H9 (cell line): ENCODE measurements around the gene BIRC5. TPM values are rescaled to one million over a fixed set of nuclear protein-coding genes. Genes with fewer than 3 reads are reported as not detected.

Experiments
- DNase-seq: peaks from one replicate; pipeline ENCODE4 v3.0.0-alpha.2; 2017
- H2AFZ ChIP-seq: one replicate; pipeline ENCODE4 v1.6.1; 2013; ENCODE audit warnings: mild to moderate bottlenecking, low read length, control low read depth, moderate library complexity
- H2AK5ac ChIP-seq: 2 replicates; pipeline ENCODE4 v1.6.1; 2013; ENCODE audit warnings: low read length, control low read depth, mixed read lengths; ENCODE audit not compliant: insufficient read length
- H2BK120ac ChIP-seq: one replicate; pipeline ENCODE4 v1.6.1; 2013; ENCODE audit warnings: low read depth, mild to moderate bottlenecking, low read length, control low read depth, inconsistent platforms; ENCODE audit not compliant: poor library complexity, severe bottlenecking
- H2BK12ac ChIP-seq: 2 replicates; pipeline ENCODE4 v1.6.1; 2013; ENCODE audit warnings: low read length, control low read depth, mixed read lengths, low read depth; ENCODE audit not compliant: insufficient read length
- H2BK15ac ChIP-seq: 2 replicates; pipeline ENCODE4 v1.6.1; 2013; ENCODE audit warnings: low read depth, low read length, control low read depth
- H2BK20ac ChIP-seq: one replicate; pipeline ENCODE4 v1.6.1; 2013; ENCODE audit warnings: low read depth, mild to moderate bottlenecking, low read length, control low read depth, inconsistent platforms; ENCODE audit not compliant: poor library complexity, severe bottlenecking
- H2BK5ac ChIP-seq: 2 replicates; pipeline ENCODE4 v1.6.1; 2013; ENCODE audit warnings: low read length, control low read depth, mixed read lengths; ENCODE audit not compliant: insufficient read length
- H3K14ac ChIP-seq: 2 replicates; pipeline ENCODE4 v1.6.1; 2013; ENCODE audit warnings: low read length, control low read depth; ENCODE audit not compliant: insufficient read depth
- H3K18ac ChIP-seq: 2 replicates; pipeline ENCODE4 v1.6.1; 2013; ENCODE audit warnings: low read depth, mild to moderate bottlenecking, mixed read lengths, low read length, control low read depth; ENCODE audit not compliant: insufficient read length
- H3K23ac ChIP-seq: 2 replicates; pipeline ENCODE4 v1.6.1; 2013; ENCODE audit warnings: low read length, control low read depth, mixed read lengths, low read depth; ENCODE audit not compliant: insufficient read length
- H3K23me2 ChIP-seq: 2 replicates; pipeline ENCODE4 v1.6.1; 2013; ENCODE audit warnings: low read depth, mild to moderate bottlenecking, mixed read lengths, low read length, control low read depth; ENCODE audit not compliant: insufficient read length, poor library complexity, severe bottlenecking
- H3K27ac ChIP-seq: 2 replicates; pipeline ENCODE4 v1.5.1; 2013; ENCODE audit warnings: low read length, control low read depth, mixed read lengths, low read depth; ENCODE audit not compliant: insufficient read length
- H3K27me3 ChIP-seq: 2 replicates; pipeline ENCODE4 v1.6.1; 2013; ENCODE audit warnings: low read length, control low read depth, inconsistent platforms; ENCODE audit not compliant: insufficient read depth
- H3K4ac ChIP-seq: 2 replicates; pipeline ENCODE4 v1.6.1; 2013; ENCODE audit warnings: low read depth, mild to moderate bottlenecking, control low read depth, inconsistent platforms, low read length, moderate library complexity
- H3K4me1 ChIP-seq: 2 replicates; pipeline ENCODE4 v1.6.1; 2013; ENCODE audit warnings: low read length, control low read depth, inconsistent platforms; ENCODE audit not compliant: insufficient read depth
- H3K4me2 ChIP-seq: 2 replicates; pipeline ENCODE4 v1.6.1; 2013; ENCODE audit warnings: low read length, control low read depth, mixed read lengths; ENCODE audit not compliant: insufficient read length, insufficient read depth
- H3K56ac ChIP-seq: 2 replicates; pipeline ENCODE4 v1.6.1; 2013; ENCODE audit warnings: low read depth, mild to moderate bottlenecking, mixed read lengths, low read length, control low read depth; ENCODE audit not compliant: insufficient read length
- H3K79me1 ChIP-seq: 2 replicates; pipeline ENCODE4 v1.6.1; 2013; ENCODE audit warnings: low read depth, mild to moderate bottlenecking, moderate library complexity, low read length, control low read depth, inconsistent platforms; ENCODE audit not compliant: insufficient read depth, poor library complexity, severe bottlenecking
- H3K79me2 ChIP-seq: 2 replicates; pipeline ENCODE4 v1.6.1; 2013; ENCODE audit warnings: low read length, control low read depth, inconsistent platforms; ENCODE audit not compliant: insufficient read depth
- H3K9ac ChIP-seq: 2 replicates; pipeline ENCODE4 v1.6.1; 2013; ENCODE audit warnings: low read length, control low read depth, mixed read lengths; ENCODE audit not compliant: insufficient read length; ENCODE audit errors: extremely low read depth
- H3K9me3 ChIP-seq: one replicate; pipeline ENCODE4 v1.6.1; 2013; ENCODE audit warnings: low read depth, low read length, inconsistent platforms; ENCODE audit not compliant: control insufficient read depth
- H3T11ph ChIP-seq: one replicate; pipeline ENCODE4 v1.6.1; 2013; ENCODE audit warnings: mild to moderate bottlenecking, low read length, control low read depth, inconsistent platforms
- H4K20me1 ChIP-seq: one replicate; pipeline ENCODE4 v1.6.1; 2013; ENCODE audit not compliant: control insufficient read depth, insufficient read length, insufficient read depth
- H4K5ac ChIP-seq: 2 replicates; pipeline ENCODE4 v1.6.1; 2013; ENCODE audit warnings: low read depth, mild to moderate bottlenecking, mixed read lengths, low read length, control low read depth; ENCODE audit not compliant: insufficient read length
- H4K8ac ChIP-seq: replicated peaks from 2 replicates; pipeline ENCODE4 v1.6.1; 2013; ENCODE audit warnings: low read length, control low read depth, mixed read lengths, low read depth; ENCODE audit not compliant: insufficient read length
- H4K91ac ChIP-seq: 2 replicates; pipeline ENCODE4 v1.6.1; 2013; ENCODE audit warnings: low read depth, mild to moderate bottlenecking, moderate library complexity, mixed read lengths, low read length, control low read depth; ENCODE audit not compliant: insufficient read length
- H3K27ac Mint-ChIP-seq, 3 experiments: 2 replicates in 2 of 3; 3 replicates in 1 of 3; pipeline ENCODE4 v1.8.0; 2020 to 2021; ENCODE audit warnings: mixed read lengths in 3 of 3, mild to moderate bottlenecking in 1 of 3, moderate library complexity in 1 of 3
- H3K27me3 Mint-ChIP-seq: 2 replicates; pipeline ENCODE4 v1.8.0; 2021; ENCODE audit warnings: low read depth, mild to moderate bottlenecking, moderate library complexity, mixed read lengths
- H3K36me3 Mint-ChIP-seq, 3 experiments: 2 replicates in 2 of 3; 3 replicates in 1 of 3; pipeline ENCODE4 v1.8.0; 2020 to 2021; ENCODE audit warnings: low read depth in 3 of 3, mixed read lengths in 3 of 3; ENCODE audit not compliant: insufficient read depth in 1 of 3
- H3K4me1 Mint-ChIP-seq, 2 experiments: 2 replicates each; pipeline ENCODE4 v1.8.0; 2020; ENCODE audit warnings: mixed read lengths in 2 of 2
- H3K4me3 Mint-ChIP-seq, 2 experiments: 2 replicates in 1 of 2; 3 replicates in 1 of 2; pipeline ENCODE4 v1.8.0; 2020 to 2021; ENCODE audit warnings: mild to moderate bottlenecking in 2 of 2, mixed read lengths in 2 of 2, moderate library complexity in 1 of 2
- H3K9me3 Mint-ChIP-seq, 2 experiments: 2 replicates in 1 of 2; 3 replicates in 1 of 2; pipeline ENCODE4 v1.8.0; 2020; ENCODE audit warnings: mild to moderate bottlenecking in 2 of 2, mixed read lengths in 2 of 2, moderate library complexity in 1 of 2
- CTCF ChIP-seq: fragments of 200-600 bp; sonication (generic); conservative IDR thresholded peaks from 3 replicates; pipeline ENCODE4 v1.8.0; 2021; ENCODE audit warnings: antibody characterized with exemption, mild to moderate bottlenecking
- WGBS: extraction: QIAGEN DNeasy Blood & Tissue Kit; methylation state at CpG from one replicate; pipeline ENCODE4 v1.1.7; 2013; ENCODE audit warnings: missing lambda C conversion rate, low lambda C conversion rate, mixed read lengths; ENCODE audit not compliant: insufficient read length; ENCODE audit errors: extremely low coverage; 5-methylcytosine and 5-hydroxymethylcytosine counted together
- total RNA-seq: library from RNA; stranded (reverse); gene quantifications from 2 replicates; pipeline ENCODE4 v1.2.1, GENCODE V29; 2021

Gene BIRC5
- total RNA-seq, 1 experiment from 2014 or later = 97.8 TPM

- H3K9ac ChIP-seq = no peak overlapping the region
- Mint-ChIP-seq H3K4me1 (peaks cover 2 to 15% of the 10 kb centered on the region in 2 experiments), H3K27ac (peak overlapping the region in 1 of 3 experiments; percentile 57; a peak in 1 of 7 replicates), H3K27me3 (peaks cover 2% of the 10 kb centered on the region; the same call in 1 of the 2 replicates), H3K9me3 (peaks cover 4 to 10% of the 10 kb centered on the region in 2 experiments), H3K36me3 (peaks cover 2 to 5% (median 3%) of the 10 kb centered on the region in 3 experiments; a peak in 3 of 7 replicates), H3K4me3 (no peak overlapping the region)
- H2BK120ac ChIP-seq = no peak overlapping the region
- H3K4me1 ChIP-seq = no peaks in the 10 kb centered on the region
- no peak overlapping the region for H3K18ac ChIP-seq
- no peaks in the 10 kb centered on the region for H3K27me3 ChIP-seq
- H2BK12ac ChIP-seq = no peak overlapping the region
- H3K56ac ChIP-seq = no peak overlapping the region
- H3K27ac ChIP-seq = no peak overlapping the region
- H4K20me1 ChIP-seq = no peaks in the 10 kb centered on the region
- H3T11ph ChIP-seq = no peak overlapping the region
- H2BK20ac ChIP-seq = no peak overlapping the region
- H2BK15ac ChIP-seq = no peak overlapping the region
- no peaks in the 10 kb centered on the region for H3K23me2 ChIP-seq
- no peaks in the 10 kb centered on the region for H3K79me1 ChIP-seq
- no peak overlapping the region for H4K5ac ChIP-seq
- WGBS = no CpG with 5 or more reads among the region's 13 CpGs
- H3K4ac ChIP-seq = no peak overlapping the region
- H2BK5ac ChIP-seq = no peak overlapping the region
- no peak overlapping the region for H2AFZ ChIP-seq
- no peak overlapping the region for H3K4me2 ChIP-seq
- no peak overlapping the region for H3K23ac ChIP-seq
- H4K91ac ChIP-seq = no peak overlapping the region
- no peaks in the 10 kb centered on the region for H3K9me3 ChIP-seq
- H3K14ac ChIP-seq = no peak overlapping the region
- no peaks in the 10 kb centered on the region for H3K79me2 ChIP-seq
- DNase-seq = peak; percentile 83
- H4K8ac ChIP-seq = no peak overlapping the region
- no peak for TF ChIP-seq CTCF
- no peak overlapping the region for H2AK5ac ChIP-seq
Measured at GRCh38 chr17:78241277-78242023, 27.4 kb downstream of the BIRC5 start.
